ENCODE results near the gene SLC39A11. TPM values are rescaled to one million over a fixed set of nuclear protein-coding genes. Genes with fewer than 3 reads are reported as not detected.

Gene SLC39A11
- total RNA-seq, 1 experiment from 2014 or later: 15.2 TPM

- no peak overlapping the region for H4K8ac ChIP-seq (replicated peaks; ENCODE audit: insufficient read length, low read depth, low read length)
- H3K18ac ChIP-seq (ENCODE audit: insufficient read length, low read depth, low read length): no peak overlapping the region
- H3K4me1 Mint-ChIP-seq: peaks cover 27 to 36% of the 10 kb centered on the region in 2 experiments
- H3K4me1 ChIP-seq (ENCODE audit: insufficient read depth, low read length): 0 out of 2 replicates have a peak, but pooled peaks cover 5% of the 10 kb centered on the region
- H4K91ac ChIP-seq (ENCODE audit: insufficient read length, low read depth, low read length): no peak overlapping the region
- no peak overlapping the region for H3K4me3 Mint-ChIP-seq
- H2BK12ac ChIP-seq (ENCODE audit: insufficient read length, low read depth, low read length): no peak overlapping the region
- no peak overlapping the region for H3T11ph ChIP-seq (ENCODE audit: low read length)
- no peak overlapping the region for H3K9ac ChIP-seq (ENCODE audit: extremely low read depth, insufficient read length, low read length)
- H3K27me3 Mint-ChIP-seq (ENCODE audit: low read depth): peaks cover 45% of the 10 kb centered on the region
- H3K56ac ChIP-seq (ENCODE audit: insufficient read length, low read depth, low read length): no peak overlapping the region
- no peak overlapping the region for H2AFZ ChIP-seq (ENCODE audit: low read length)
- no peak overlapping the region for H2BK5ac ChIP-seq (ENCODE audit: insufficient read length, low read length)
- H3K4me2 ChIP-seq (ENCODE audit: insufficient read depth, insufficient read length, low read length): no peak overlapping the region
- no peak overlapping the region for H2BK20ac ChIP-seq (ENCODE audit: low read depth, low read length, poor library complexity, severe bottlenecking)
- no peaks in the 10 kb centered on the region for H4K20me1 ChIP-seq (ENCODE audit: control insufficient read depth, insufficient read depth, insufficient read length)
- TF ChIP-seq CTCF (conservative IDR thresholded peaks at IDR 0.05): no peak; the same call in 2 of the 3 replicates
- H3K79me2 ChIP-seq (ENCODE audit: insufficient read depth, low read length): no peaks in the 10 kb centered on the region
- H3K9me3 Mint-ChIP-seq: no peaks in the 10 kb centered on the region
- H3K27ac ChIP-seq (ENCODE audit: insufficient read length, low read depth, low read length): no peak overlapping the region
- no peaks in the 10 kb centered on the region for H3K27me3 ChIP-seq (ENCODE audit: insufficient read depth, low read length)
- no peaks in the 10 kb centered on the region for H3K79me1 ChIP-seq (ENCODE audit: insufficient read depth, low read depth, low read length, poor library complexity, severe bottlenecking)
- no peak overlapping the region for H2BK120ac ChIP-seq (ENCODE audit: low read depth, low read length, poor library complexity, severe bottlenecking)
- no peak for DNase-seq
- no peaks in the 10 kb centered on the region for H3K9me3 ChIP-seq (ENCODE audit: control insufficient read depth, low read depth, low read length)
- no CpG with 5 or more reads among the region's 4 CpGs for WGBS (ENCODE audit: extremely low coverage, insufficient read length, low lambda C conversion rate)
- H3K23me2 ChIP-seq (ENCODE audit: insufficient read length, low read depth, low read length, poor library complexity, severe bottlenecking): no peaks in the 10 kb centered on the region
- no peak overlapping the region for H3K23ac ChIP-seq (ENCODE audit: insufficient read length, low read depth, low read length)
- no peak overlapping the region for H2AK5ac ChIP-seq (ENCODE audit: insufficient read length, low read length)
- H2BK15ac ChIP-seq (ENCODE audit: low read depth, low read length): no peak overlapping the region
- no peak overlapping the region for H3K4ac ChIP-seq (ENCODE audit: low read depth, low read length)
- no peaks in the 10 kb centered on the region for H3K36me3 Mint-ChIP-seq (ENCODE audit: insufficient read depth in 1 of 3, low read depth in 3 of 3)
- no peak overlapping the region for H4K5ac ChIP-seq (ENCODE audit: insufficient read length, low read depth, low read length)
- H3K14ac ChIP-seq (ENCODE audit: insufficient read depth, low read length): no peak overlapping the region
- no peak overlapping the region for H3K27ac Mint-ChIP-seq
Measured at GRCh38 chr17:72616447-72616846, 476.0 kb downstream of the SLC39A11 start.
